ENCODE results near the gene SEMA4G. TPM values are rescaled to one million over a fixed set of nuclear protein-coding genes. Genes with fewer than 3 reads are reported as not detected.

The SEMA4G gene
- total RNA-seq, 2 experiments from 2014 or later = 1.1 to 1.6 TPM

DNA sequence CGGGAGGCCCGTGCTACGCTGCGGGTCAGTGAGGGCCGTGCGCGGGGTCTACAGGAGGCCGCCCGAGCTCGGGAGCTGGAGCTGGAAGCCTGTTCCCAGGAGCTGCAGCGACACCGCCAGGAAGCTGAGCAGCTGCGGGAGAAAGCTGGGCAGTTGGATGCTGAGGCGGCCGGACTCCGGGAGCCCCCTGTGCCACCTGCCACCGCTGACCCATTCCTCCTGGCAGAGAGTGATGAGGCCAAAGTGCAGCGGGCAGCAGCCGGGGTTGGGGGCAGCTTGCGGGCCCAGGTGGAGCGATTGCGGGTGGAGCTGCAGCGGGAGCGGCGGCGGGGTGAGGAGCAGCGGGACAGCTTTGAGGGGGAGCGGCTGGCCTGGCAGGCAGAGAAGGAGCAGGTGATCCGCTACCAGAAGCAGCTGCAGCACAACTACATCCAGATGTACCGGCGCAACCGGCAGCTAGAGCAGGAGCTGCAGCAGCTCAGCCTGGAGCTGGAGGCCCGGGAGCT lies 37.3 kb downstream of the SEMA4G start:
- Mint-ChIP-seq H3K4me3 (no peak overlapping the region), H3K4me1 (ENCODE audit: low read depth) (no peaks in the 10 kb centered on the region), H3K36me3 (ENCODE audit: low read depth) (no peaks in the 10 kb centered on the region), H3K9me3 (no peaks in the 10 kb centered on the region), H3K27ac (no peak overlapping the region), H3K27me3 (no peaks in the 10 kb centered on the region)
- no peak for DNase-seq
- Histone ChIP-seq H3K27me3 (ENCODE audit: control insufficient read depth in 1 of 2, insufficient read depth in 2 of 2, low read length in 2 of 2) (no peaks in the 10 kb centered on the region), H3K4me1 (ENCODE audit: insufficient read depth, low read length) (no peaks in the 10 kb centered on the region), H3K36me3 (ENCODE audit: insufficient read depth, low read length) (peaks cover 14% of the 10 kb centered on the region), H3K4me3 (ENCODE audit: low read length) (no peak overlapping the region), H3K9me3 (ENCODE audit: control insufficient read depth in 1 of 2, insufficient read depth in 1 of 2, low read length in 2 of 2) (no peaks in the 10 kb centered on the region), H3K27ac (ENCODE audit: low read depth in 1 of 2, low read length in 2 of 2) (no peak overlapping the region)
- intact Hi-C loops (cut with DNase I, micrococcal nuclease) = no loop called here
- POLR2A ChIA-PET = interaction anchor here (1.3 kb wide), 1 partner anchor 10 kb away, joined by 4 read pairs; no protein-coding TSS in a partner anchor
- CTCF ChIA-PET = interaction anchor here (1.6 kb wide), 1 partner anchor 8 kb away, joined by 5 read pairs; no protein-coding TSS in a partner anchor
- TF ChIP-seq, protein P1, sequence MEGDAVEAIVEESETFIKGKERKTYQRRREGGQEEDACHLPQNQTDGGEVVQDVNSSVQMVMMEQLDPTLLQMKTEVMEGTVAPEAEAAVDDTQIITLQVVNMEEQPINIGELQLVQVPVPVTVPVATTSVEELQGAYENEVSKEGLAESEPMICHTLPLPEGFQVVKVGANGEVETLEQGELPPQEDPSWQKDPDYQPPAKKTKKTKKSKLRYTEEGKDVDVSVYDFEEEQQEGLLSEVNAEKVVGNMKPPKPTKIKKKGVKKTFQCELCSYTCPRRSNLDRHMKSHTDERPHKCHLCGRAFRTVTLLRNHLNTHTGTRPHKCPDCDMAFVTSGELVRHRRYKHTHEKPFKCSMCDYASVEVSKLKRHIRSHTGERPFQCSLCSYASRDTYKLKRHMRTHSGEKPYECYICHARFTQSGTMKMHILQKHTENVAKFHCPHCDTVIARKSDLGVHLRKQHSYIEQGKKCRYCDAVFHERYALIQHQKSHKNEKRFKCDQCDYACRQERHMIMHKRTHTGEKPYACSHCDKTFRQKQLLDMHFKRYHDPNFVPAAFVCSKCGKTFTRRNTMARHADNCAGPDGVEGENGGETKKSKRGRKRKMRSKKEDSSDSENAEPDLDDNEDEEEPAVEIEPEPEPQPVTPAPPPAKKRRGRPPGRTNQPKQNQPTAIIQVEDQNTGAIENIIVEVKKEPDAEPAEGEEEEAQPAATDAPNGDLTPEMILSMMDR (IDR thresholded peaks at IDR 0.05) = no peak
- no peak for ATAC-seq (ENCODE audit: poor library complexity)

DNA sequence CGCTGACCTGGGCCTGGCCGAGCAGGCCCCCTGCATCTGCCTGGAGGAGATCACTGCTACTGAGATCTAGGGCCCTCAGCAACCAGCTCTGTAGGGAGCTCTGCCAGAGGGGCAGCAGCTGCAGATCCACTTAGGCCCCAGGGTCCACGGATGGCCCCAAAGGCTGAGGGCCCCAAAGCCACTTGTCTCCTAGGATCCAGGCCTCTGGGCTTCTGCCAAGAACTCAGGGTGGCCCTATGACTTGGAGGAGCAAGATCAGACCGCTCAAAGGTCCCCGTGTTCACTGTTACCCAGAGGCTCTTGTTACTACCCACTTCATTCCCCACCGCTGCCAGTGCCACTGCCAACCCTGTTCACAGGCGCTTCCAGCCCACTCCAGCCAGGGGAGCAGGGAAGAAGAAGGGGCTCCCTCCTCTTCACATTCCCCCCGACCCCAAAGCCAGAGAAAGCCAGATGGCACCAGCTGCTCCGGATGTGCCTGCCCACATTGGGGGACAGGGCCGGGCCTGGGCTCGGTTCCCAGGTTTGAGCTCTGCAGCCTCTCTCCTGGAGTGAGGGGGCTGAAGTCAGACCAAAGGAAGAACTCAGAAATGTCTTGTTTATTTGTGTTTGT lies 37.9 kb downstream of the SEMA4G start:
- DNase-seq = no peak
- intact Hi-C loops (cut with DNase I, micrococcal nuclease) = no loop called here
- ChIA-PET POLR2A (interaction anchor here (1.3 kb wide), 1 partner anchor 10 kb away, joined by 4 read pairs; no protein-coding TSS in a partner anchor), CTCF (interaction anchor here (1.5 to 1.6 kb wide), 2 partner anchors 9 kb away, joined by 5 read pairs; no protein-coding TSS in a partner anchor)
- Histone ChIP-seq H3K27ac (ENCODE audit: low read depth in 1 of 2, low read length in 2 of 2) (no peak overlapping the region), H3K9me3 (ENCODE audit: control insufficient read depth in 1 of 2, insufficient read depth in 1 of 2, low read length in 2 of 2) (no peaks in the 10 kb centered on the region), H3K36me3 (ENCODE audit: insufficient read depth, low read length) (peaks cover 14% of the 10 kb centered on the region), H3K4me3 (ENCODE audit: low read length) (no peak overlapping the region), H3K4me1 (ENCODE audit: insufficient read depth, low read length) (no peaks in the 10 kb centered on the region), H3K27me3 (ENCODE audit: control insufficient read depth in 1 of 2, insufficient read depth in 2 of 2, low read length in 2 of 2) (no peaks in the 10 kb centered on the region)
- no peak for ATAC-seq (ENCODE audit: poor library complexity)
- Mint-ChIP-seq H3K36me3 (ENCODE audit: low read depth) (no peaks in the 10 kb centered on the region), H3K4me1 (ENCODE audit: low read depth) (no peaks in the 10 kb centered on the region), H3K9me3 (no peaks in the 10 kb centered on the region), H3K4me3 (no peak overlapping the region), H3K27ac (no peak overlapping the region), H3K27me3 (no peaks in the 10 kb centered on the region)
- TF ChIP-seq, protein P1 (IDR thresholded peaks at IDR 0.05) = no peak

DNA sequence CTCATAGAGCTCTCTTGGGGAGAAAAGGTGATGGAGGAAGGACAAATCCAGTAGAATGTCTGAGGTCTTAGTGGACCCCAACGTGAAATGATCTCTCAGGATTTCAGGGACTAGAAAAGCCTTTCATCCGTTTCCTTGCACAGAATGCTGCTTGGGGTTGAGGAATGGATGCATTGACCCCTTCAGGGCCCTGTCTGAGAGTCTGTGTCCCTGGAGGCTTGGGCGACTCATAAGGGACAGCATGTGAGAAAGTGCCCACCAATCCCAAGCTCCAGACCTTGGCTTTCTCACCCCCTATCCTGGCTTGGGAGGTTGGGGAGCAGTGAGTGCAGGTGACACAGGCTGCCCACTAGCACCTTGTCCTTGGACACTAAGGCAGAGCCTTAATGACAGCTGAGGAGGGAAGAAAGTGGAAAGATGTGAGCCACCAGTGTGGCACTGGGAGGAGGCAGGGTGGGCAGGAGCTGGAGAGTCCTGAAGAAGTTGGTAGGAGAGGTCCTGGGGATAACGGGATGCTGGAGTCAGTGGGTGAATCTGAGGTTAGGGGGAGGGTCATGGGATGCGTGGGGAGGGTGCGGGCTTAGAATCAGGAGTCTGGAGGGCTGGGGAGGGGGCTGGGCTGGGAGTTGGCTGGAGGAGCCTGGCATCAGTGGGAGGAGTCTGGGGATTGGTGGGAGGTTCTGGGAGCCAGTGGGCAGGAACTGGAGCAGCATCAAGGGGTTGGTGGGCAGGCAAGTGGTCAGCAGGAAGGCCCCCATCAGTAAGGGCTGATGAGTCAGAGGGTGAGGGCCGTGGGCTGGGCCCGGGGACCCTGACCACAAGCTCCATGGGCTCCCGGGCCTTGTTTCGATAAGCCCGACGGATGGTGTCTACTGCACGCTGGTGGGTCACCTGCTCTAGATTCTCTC lies 38.9 kb downstream of the SEMA4G start:
- H3K9me3 ChIP-seq (ENCODE audit: control insufficient read depth in 1 of 2, insufficient read depth in 1 of 2, low read length in 2 of 2) = no peaks in the 10 kb centered on the region
- DNase-seq = no peak
- no peak overlapping the region for H3K27ac ChIP-seq (ENCODE audit: low read depth in 1 of 2, low read length in 2 of 2)
- no peaks in the 10 kb centered on the region for H3K36me3 Mint-ChIP-seq (ENCODE audit: low read depth)
- H3K9me3 Mint-ChIP-seq = no peaks in the 10 kb centered on the region
- H3K27ac Mint-ChIP-seq = no peak overlapping the region
- intact Hi-C loops (cut with DNase I, micrococcal nuclease) = no loop called here
- H3K4me3 Mint-ChIP-seq = no peak overlapping the region
- H3K4me1 Mint-ChIP-seq (ENCODE audit: low read depth) = peaks cover 6% of the 10 kb centered on the region
- H3K27me3 Mint-ChIP-seq = peaks cover 3% of the 10 kb centered on the region
- no peak for ATAC-seq (ENCODE audit: poor library complexity)
- H3K36me3 ChIP-seq (ENCODE audit: insufficient read depth, low read length) = peaks cover 8% of the 10 kb centered on the region
- ChIA-PET CTCF (interaction anchor here (1.5 kb wide), 1 partner anchor 10 kb away, joined by 5 read pairs; no protein-coding TSS in a partner anchor), POLR2A (no interaction called here)
- H3K27me3 ChIP-seq (ENCODE audit: control insufficient read depth in 1 of 2, insufficient read depth in 2 of 2, low read length in 2 of 2) = no peaks in the 10 kb centered on the region
- no peak overlapping the region for H3K4me3 ChIP-seq (ENCODE audit: low read length)
- peaks cover 8% of the 10 kb centered on the region for H3K4me1 ChIP-seq (ENCODE audit: insufficient read depth, low read length)
- TF ChIP-seq, protein P1 (IDR thresholded peaks at IDR 0.05) = no peak

Data from CD4-positive, alpha-beta T cell (primary cell).